Keratinocyte (primary cell): ENCODE measurements around the gene NFATC4. TPM values are rescaled to one million over a fixed set of nuclear protein-coding genes. Genes with fewer than 3 reads are reported as not detected.

Experiments used
- DNase-seq: peaks from one replicate; pipeline ENCODE4 v3.0.0-alpha.2; 2011; ENCODE audit warnings: low read depth, missing footprints, low spot score
- FAIRE-seq: peaks from 2 replicates; lab custom pipeline; 2011; peaks lifted over from hg19 to GRCh38; lab: Jason Lieb, UNC
- H2AFZ ChIP-seq: 2 replicates; pipeline ENCODE4 v1.6.0; 2012; ENCODE audit warnings: low read length, control low read depth, inconsistent platforms; ENCODE audit not compliant: control insufficient read depth
- H3K27ac ChIP-seq: 2 replicates; pipeline ENCODE4 v1.5.1; 2011; ENCODE audit warnings: low read length; ENCODE audit not compliant: control insufficient read depth, insufficient read depth
- H3K27me3 ChIP-seq: 3 replicates; pipeline ENCODE4 v1.6.0; 2011; ENCODE audit warnings: low read length; ENCODE audit not compliant: control insufficient read depth, insufficient read depth; ENCODE audit errors: extremely low read depth
- H3K36me3 ChIP-seq, 2 experiments: 2 replicates in 1 of 2; 3 replicates in 1 of 2; pipeline ENCODE4 v1.5.1; 2011; ENCODE audit warnings: low read length in 2 of 2, mild to moderate bottlenecking in 1 of 2; ENCODE audit not compliant: control insufficient read depth in 2 of 2, insufficient read depth in 2 of 2; ENCODE audit errors: extremely low read depth in 1 of 2
- H3K4me1 ChIP-seq: 3 replicates; pipeline ENCODE4 v1.5.1; 2011; ENCODE audit warnings: low read length; ENCODE audit not compliant: control insufficient read depth, insufficient read depth; ENCODE audit errors: extremely low read depth
- H3K4me2 ChIP-seq: 3 replicates; pipeline ENCODE4 v1.6.0; 2011; ENCODE audit warnings: low read depth, low read length; ENCODE audit not compliant: control insufficient read depth, insufficient read depth; ENCODE audit errors: extremely low read depth
- H3K4me3 ChIP-seq, 3 experiments: fragments of 200-600 bp in 1 of 3; sonication (generic) in 1 of 3; 2 replicates in 2 of 3; 3 replicates in 1 of 3; pipeline ENCODE4 v1.5.1; 2011 to 2016; ENCODE audit warnings: low read length in 3 of 3, mild to moderate bottlenecking in 3 of 3, control low read depth in 2 of 3, inconsistent platforms in 1 of 3, low read depth in 1 of 3, mixed read lengths in 1 of 3, mixed run types in 1 of 3, moderate library complexity in 1 of 3; ENCODE audit not compliant: control insufficient read depth in 2 of 3, insufficient read depth in 2 of 3; ENCODE audit errors: extremely low read depth in 1 of 3
- H3K79me2 ChIP-seq: 2 replicates; pipeline ENCODE4 v1.6.0; 2012; ENCODE audit warnings: low read length; ENCODE audit not compliant: control insufficient read depth, insufficient read depth
- H3K9ac ChIP-seq: 3 replicates; pipeline ENCODE4 v1.6.0; 2011; ENCODE audit warnings: low read length; ENCODE audit not compliant: control insufficient read depth, insufficient read depth; ENCODE audit errors: extremely low read depth
- H3K9me1 ChIP-seq: 3 replicates; pipeline ENCODE4 v1.6.0; 2011; ENCODE audit warnings: low read length; ENCODE audit not compliant: control insufficient read depth, insufficient read depth; ENCODE audit errors: extremely low read depth
- H3K9me3 ChIP-seq: 2 replicates; pipeline ENCODE4 v1.5.1; 2012; ENCODE audit warnings: low read depth, low read length; ENCODE audit not compliant: control insufficient read depth
- H4K20me1 ChIP-seq: 3 replicates; pipeline ENCODE4 v1.6.0; 2011; ENCODE audit warnings: low read length; ENCODE audit not compliant: control insufficient read depth, insufficient read depth; ENCODE audit errors: extremely low read depth
- CTCF ChIP-seq, 3 experiments: IDR thresholded peaks in 1 of 3; conservative IDR thresholded peaks in 1 of 3; optimal IDR thresholded peaks in 1 of 3; 2 replicates in 2 of 3; 3 replicates in 1 of 3; pipeline versions ENCODE3 to v1.5.1; 2011; ENCODE audit warnings: low read length in 3 of 3, mild to moderate bottlenecking in 3 of 3, moderate library complexity in 2 of 3, control low read depth in 1 of 3, inconsistent platforms in 1 of 3; ENCODE audit not compliant: insufficient read depth in 2 of 3; ENCODE audit errors: extremely low read depth in 1 of 3
- EZH2 ChIP-seq: IDR thresholded peaks from one replicate; pipeline ENCODE4 v1.6.1; 2012; ENCODE audit warnings: inconsistent platforms, mild to moderate bottlenecking, low read length, moderate library complexity
- dilution Hi-C: fragments of 300-500 bp; cut with MboI; formaldehyde crosslinking; loops from one replicate; pipeline ENCODE4 v1.7.0; 2020; ENCODE audit warnings: low sequenced_read_pairs; ENCODE audit not compliant: extremely low pct_ligation_motif_present
- polyA plus RNA-seq, 5 experiments: library from polyadenylated mRNA; depleted of rRNA in 3 of 5; stranded (reverse) in 3 of 5; stranded (forward) in 1 of 5; unstranded in 1 of 5; fragments of >200 nt; gene quantifications; 1 replicate in 1 of 5; 2 replicates in 3 of 5; 3 replicates in 1 of 5; pipeline versions ENCODE4 v1.2.1 to v1.2.3, GENCODE V29; 2011 to 2012; ENCODE audit warnings: missing spikeins in 2 of 5, low read depth in 1 of 5, low replicate concordance in 1 of 5

Gene NFATC4
- polyA plus RNA-seq, 1 donor (not counting 4 experiments of a cell fraction or from before 2014, with no cell fraction given): 0.92 TPM

- no peak for DNase-seq
- TF ChIP-seq EZH2 (no peak), CTCF (optimal IDR thresholded peaks at IDR 0.05 in 1 of 3, IDR thresholded peaks at IDR 0.05 in 1 of 3, conservative IDR thresholded peaks at IDR 0.05 in 1 of 3; ENCODE audit: extremely low read depth in 1 of 3, insufficient read depth in 2 of 3, low read length in 3 of 3) (peak in 1 of 3 experiments; percentile 8)
Observed at GRCh38 chr14:24331731-24332267, 36.2 kb upstream of the NFATC4 start.

GRCh38 chr14:24332268-24332993 lies 35.6 kb upstream of the NFATC4 start:
- H3K36me3 ChIP-seq: peaks cover 0 to 2% of the 10 kb centered on the region in 2 experiments
- no peaks in the 10 kb centered on the region for H3K79me2 ChIP-seq
- peak overlapping the region in 1 of 3 experiments; percentile 15 for H3K4me3 ChIP-seq
- no peak for DNase-seq
- dilution Hi-C loops: no loop called here
- peak overlapping the region; percentile 44 for H2AFZ ChIP-seq
- H3K4me2 ChIP-seq: peak overlapping the region; percentile 52
- no peak overlapping the region for H3K9ac ChIP-seq
- TF ChIP-seq EZH2 (no peak), CTCF (optimal IDR thresholded peaks at IDR 0.05 in 1 of 3, IDR thresholded peaks at IDR 0.05 in 1 of 3, conservative IDR thresholded peaks at IDR 0.05 in 1 of 3; ENCODE audit: extremely low read depth in 1 of 3, insufficient read depth in 2 of 3, low read length in 3 of 3) (peak; percentile 77 to 94 (median 91))
- peaks cover 13% of the 10 kb centered on the region for H3K27me3 ChIP-seq
- no peaks in the 10 kb centered on the region for H3K9me1 ChIP-seq
- no peak overlapping the region for H3K27ac ChIP-seq
- no peaks in the 10 kb centered on the region for H4K20me1 ChIP-seq
- H3K9me3 ChIP-seq: no peaks in the 10 kb centered on the region
- peaks cover 22% of the 10 kb centered on the region for H3K4me1 ChIP-seq
- peak; percentile 70 for FAIRE-seq

More at GRCh38 chr14:24331731-24332267, 36.2 kb upstream of the NFATC4 start:
- no peaks in the 10 kb centered on the region for H3K9me1 ChIP-seq
- no peak for FAIRE-seq
- H3K79me2 ChIP-seq: no peaks in the 10 kb centered on the region
- dilution Hi-C loops: no loop called here
- H4K20me1 ChIP-seq: no peaks in the 10 kb centered on the region
- H3K27me3 ChIP-seq: peaks cover 13% of the 10 kb centered on the region
- peaks cover 0 to 2% of the 10 kb centered on the region in 2 experiments for H3K36me3 ChIP-seq
- H3K4me1 ChIP-seq: peaks cover 22% of the 10 kb centered on the region
- no peak overlapping the region for H3K9ac ChIP-seq
- peak overlapping the region in 1 of 3 experiments; percentile 15 for H3K4me3 ChIP-seq
- no peak overlapping the region for H2AFZ ChIP-seq
- peak overlapping the region; percentile 52 for H3K4me2 ChIP-seq
- H3K27ac ChIP-seq: no peak overlapping the region
- H3K9me3 ChIP-seq: no peaks in the 10 kb centered on the region
